Measurements from ENCODE around the gene SLC24A4.

Gene SLC24A4

GRCh38 chr14:92316937-92317336 is 6.0 kb upstream of the SLC24A4 start:
- no peak for DNase-seq

GRCh38 chr14:92317511-92317910 is 5.5 kb upstream of the SLC24A4 start:
- no peak for DNase-seq

- no peak for DNase-seq
Measured at GRCh38 chr14:92321701-92322100, 1.3 kb upstream of the SLC24A4 start.

DNA sequence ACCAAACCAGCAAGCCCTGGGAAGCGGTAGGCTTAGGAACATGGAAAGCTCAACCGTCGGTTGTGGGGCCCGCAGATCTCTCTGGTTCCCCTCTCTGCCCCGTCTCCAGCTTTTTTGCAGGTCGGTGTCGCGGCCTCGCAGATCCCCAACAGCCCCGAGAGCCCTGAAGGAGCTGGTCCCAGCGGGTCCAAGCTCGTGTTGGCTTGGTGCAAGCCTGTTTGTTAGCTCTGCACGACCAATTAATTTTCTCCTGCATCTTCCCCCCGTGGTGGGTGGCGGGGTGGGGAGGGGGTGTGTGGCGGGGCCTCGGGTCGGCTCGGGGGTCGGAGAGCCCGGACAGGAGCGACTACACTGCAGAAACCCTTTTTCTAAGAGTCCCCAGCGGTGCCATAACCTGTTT is 449 bp upstream of the SLC24A4 start:
- DNase-seq: no peak

DNA sequence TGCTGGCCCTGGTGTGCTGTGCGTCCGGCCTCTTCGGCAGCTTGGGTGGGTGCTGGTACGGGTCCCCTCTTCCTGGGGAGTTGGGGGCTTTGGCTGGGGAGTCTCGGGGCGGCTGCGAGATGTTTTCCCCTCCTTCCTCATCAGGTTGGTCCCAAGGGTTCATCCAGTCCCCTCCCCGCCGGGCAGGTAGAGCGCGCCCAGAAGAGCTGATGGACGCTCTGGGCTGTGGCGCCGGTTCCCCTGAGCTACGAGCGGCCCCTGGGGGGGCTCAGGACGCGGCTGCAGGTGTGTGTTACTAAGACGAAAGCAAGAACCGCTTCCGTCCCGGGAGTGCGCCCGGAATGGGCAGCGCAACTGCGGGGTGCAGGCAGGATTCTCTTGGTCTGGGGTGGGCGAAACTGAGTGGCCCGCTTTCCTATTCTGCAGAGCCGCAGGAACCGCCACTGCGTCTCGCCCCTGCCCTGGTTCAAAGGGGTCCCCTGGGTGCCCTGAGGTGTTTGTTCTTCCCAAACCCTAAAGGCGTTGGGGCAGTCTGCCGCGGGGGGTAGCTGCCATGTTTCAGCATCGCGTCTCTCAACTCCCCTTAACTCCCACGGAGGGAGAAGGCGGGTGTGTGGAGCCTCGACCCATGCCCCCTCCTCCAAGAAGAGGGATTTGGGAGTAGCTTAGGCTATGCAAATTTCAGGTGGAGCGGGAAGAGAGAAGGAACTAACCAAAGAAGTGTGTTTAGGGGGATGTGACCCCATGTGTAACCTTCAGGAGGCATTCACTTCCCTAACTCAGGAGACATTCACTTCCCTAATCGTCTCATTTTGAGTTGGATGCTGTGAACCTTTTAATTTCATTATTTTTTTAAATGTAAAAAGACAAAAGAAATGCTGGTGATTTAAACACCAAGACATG is 1.2 kb downstream of the SLC24A4 start:
- DNase-seq: no peak

GRCh38 chr14:92325835-92326234 is 2.9 kb downstream of the SLC24A4 start:
- DNase-seq: no peak

GRCh38 chr14:92328664-92329255 is 5.8 kb downstream of the SLC24A4 start:
- no peak for DNase-seq

- no peak for DNase-seq
Measured at GRCh38 chr14:92334050-92334449, 11.1 kb downstream of the SLC24A4 start.

GRCh38 chr14:92336363-92336762 is 13.4 kb downstream of the SLC24A4 start:
- no peak for DNase-seq

GRCh38 chr14:92339426-92339825 is 16.5 kb downstream of the SLC24A4 start:
- no peak for DNase-seq

GRCh38 chr14:92340071-92340470 is 17.1 kb downstream of the SLC24A4 start:
- DNase-seq: no peak

DNA sequence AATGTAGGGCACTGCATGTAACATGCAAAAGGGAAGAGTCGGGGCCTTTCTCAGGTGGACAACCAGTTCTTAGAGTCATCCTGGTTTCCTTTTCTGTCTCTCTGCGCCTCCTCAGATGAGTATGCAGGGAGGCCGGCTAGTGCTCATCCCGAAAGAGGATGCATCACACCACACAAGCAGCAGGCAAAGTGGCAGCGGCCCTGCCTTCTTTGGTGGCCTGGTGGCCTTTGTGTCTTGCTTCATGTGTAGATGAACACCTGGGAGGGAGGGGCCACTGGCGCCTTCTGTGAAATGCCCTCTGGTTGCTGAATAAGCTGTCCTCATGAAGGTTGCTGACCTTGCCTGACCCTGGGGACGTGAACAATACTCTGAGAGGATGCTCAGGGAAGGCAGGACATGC is 18.0 kb downstream of the SLC24A4 start:
- DNase-seq: no peak

DNA sequence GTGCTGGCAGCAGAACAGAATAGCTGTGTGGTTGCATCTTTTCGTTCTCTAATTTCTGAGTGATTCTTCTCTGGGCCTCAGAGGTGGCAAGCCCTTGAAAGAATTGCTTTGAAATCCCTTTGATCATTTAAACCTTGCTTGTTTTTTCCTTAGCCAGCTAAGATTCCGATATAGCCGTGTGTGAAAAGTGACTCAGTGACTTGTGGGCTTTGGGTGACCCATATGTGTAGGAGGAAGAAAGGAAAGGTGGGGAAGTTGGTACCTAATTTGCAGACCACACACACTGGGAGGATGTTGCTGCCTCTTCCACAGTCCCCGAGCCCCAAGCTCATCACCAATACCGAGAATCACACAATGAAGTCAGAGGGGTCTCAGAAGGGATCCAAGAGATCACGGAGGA is 18.8 kb downstream of the SLC24A4 start:
- DNase-seq: no peak

DNA sequence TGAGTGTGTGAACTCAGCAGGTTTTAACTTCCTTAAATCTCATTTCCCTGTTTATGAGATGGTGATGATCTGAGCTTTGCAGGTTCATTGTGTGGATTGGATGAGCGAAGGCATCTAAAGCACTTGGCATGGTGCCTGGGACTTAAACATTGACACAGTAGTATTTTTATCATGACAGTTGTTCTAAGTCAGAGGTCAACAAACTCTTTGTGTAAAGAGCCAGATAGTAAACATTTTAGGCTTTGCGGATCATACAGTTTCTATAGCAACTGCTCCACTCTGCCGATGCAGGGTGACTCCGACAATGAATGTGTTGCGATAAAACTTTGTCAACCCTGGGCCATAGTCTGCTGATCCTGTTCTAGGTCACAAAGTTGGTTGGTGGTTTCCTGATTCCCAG is 25.2 kb downstream of the SLC24A4 start:
- peak; percentile 95 for DNase-seq

DNA sequence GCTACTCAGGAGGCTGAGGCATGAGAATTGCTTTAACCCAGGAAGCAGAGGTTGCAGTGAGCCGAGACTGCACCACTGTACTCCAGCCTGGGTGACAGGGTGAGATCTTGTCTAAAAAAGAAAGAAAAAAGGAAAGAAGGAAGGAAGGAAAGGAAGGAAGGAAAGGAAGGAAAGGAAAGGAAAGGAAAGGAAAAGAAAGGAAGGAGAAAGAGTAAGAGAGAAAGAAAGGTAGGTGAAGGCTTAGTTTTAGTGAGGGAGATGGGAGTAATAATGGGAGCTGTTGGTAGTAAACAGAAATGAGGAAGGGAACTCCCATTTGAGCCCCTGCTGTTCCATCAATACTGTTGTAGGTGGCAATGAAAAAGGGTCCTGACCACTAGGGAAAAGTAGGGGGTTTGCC is 28.8 kb downstream of the SLC24A4 start:
- DNase-seq: no peak

DNA sequence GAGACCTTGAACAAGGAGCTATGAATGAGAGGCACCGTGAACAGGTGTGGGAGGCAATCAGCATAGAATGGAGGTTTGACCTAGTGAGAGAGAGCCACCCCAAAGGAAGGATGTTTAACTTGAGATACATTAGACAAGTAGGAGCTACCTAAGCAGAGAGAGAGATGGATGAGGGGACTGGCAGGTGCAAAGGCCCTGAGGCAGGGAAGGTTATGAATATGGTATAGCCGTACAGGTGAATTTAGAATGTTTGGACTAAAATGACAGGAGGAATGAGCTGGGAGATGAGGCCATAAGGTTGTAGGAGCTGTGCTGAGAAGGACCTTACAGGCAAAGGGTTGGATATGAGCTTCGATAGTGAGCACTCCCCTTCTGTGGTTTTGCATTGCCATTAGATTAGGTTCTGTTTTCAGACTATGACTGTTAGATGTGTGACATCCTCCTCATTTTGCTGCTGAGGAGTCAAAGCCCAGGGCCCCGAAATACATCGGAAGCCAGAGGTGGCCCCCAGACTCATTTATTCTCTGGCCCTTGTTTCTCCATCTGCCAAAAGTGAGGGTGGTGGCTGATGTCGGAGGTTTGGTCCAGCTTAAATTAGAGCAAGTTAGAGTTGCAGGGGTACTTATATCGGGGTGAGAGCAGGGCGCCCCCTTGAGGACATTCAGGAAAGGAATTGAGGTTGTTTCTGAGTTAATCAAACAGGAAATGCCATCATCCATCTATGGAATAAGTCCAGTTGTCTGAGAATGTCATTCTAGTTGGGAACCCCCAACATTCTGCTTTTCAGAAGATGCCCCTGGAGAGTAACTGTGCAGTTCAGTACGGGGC is 29.4 kb downstream of the SLC24A4 start:
- peak; percentile 49 for DNase-seq

- DNase-seq: no peak
Measured at GRCh38 chr14:92353447-92353846, 30.5 kb downstream of the SLC24A4 start.

DNA sequence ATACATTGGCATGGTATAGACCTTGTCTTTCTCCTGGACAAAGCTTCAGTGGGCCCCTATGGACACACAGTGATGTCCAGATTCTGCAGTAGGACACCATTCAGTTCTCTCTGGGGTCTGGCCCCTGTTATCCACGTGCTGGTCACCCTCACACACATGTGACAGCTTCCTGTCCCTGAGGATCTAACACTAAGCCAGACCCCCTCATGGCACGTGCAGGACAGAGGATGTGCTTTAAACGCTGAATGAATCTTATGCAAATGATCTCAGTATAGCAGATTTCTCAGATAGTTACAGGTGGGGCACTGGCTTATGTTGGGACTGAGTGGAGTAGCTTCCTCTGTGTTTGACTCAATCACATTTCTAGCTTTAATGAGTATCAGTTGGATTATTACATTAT is 33.7 kb downstream of the SLC24A4 start:
- DNase-seq: no peak

- no peak for DNase-seq
Measured at GRCh38 chr14:92360651-92361370, 37.8 kb downstream of the SLC24A4 start.

DNA sequence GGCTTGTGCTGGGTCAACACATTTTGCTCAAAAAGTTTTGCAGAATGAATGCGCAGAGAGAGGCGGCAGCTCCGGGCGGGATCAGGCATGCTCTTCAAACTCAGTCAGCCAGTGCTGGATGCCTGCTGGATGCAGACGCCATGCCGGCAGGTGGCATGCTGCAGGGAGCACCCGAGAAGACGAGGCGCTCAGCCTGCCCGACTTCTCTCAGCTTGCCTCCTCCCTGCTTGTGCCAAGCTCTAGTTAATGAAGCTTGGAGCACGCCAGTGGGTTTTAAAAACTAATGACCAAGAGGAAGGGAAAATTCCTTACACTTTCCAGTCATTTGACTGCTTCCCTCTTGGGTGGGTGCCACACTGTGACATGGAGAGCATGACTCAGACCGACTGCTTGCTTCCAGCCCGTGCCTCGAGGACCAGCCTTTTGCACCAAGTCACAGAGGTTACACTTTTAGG is 39.8 kb downstream of the SLC24A4 start:
- no peak for DNase-seq

GRCh38 chr14:92366237-92366636 is 43.3 kb downstream of the SLC24A4 start:
- no peak for DNase-seq

GRCh38 chr14:92368001-92368400 is 45.0 kb downstream of the SLC24A4 start:
- no peak for DNase-seq

- DNase-seq: no peak
Measured at GRCh38 chr14:92369097-92369496, 46.1 kb downstream of the SLC24A4 start.

Data from NCI-H748 treated with DMSO at 0.1 percent for 48 hours (cell line).